GM23338 (cell line): ENCODE data around the gene GRIK4.

Experiments
- CREB1 ChIP-seq: fragments of 250-450 bp; sonication (Bioruptor Pico); IDR thresholded peaks from 2 replicates; pipeline ENCODE4 v1.5.0; 2020; ENCODE audit warnings: low read depth, mild to moderate bottlenecking, moderate library complexity
- EZH2 ChIP-seq: fragments of 200-600 bp; sonication (generic); IDR thresholded peaks from one replicate; pipeline ENCODE4 v1.8.0; 2017; ENCODE audit warnings: antibody characterized with exemption, mild to moderate bottlenecking, low read depth; ENCODE audit not compliant: unreplicated experiment
- EZH2phosphoT487 ChIP-seq: fragments of 200-600 bp; sonication (generic); IDR thresholded peaks from one replicate; pipeline ENCODE4 v1.8.1; 2018; ENCODE audit warnings: antibody characterized with exemption; ENCODE audit not compliant: unreplicated experiment
- JUNB ChIP-seq: IDR thresholded peaks from one replicate; pipeline ENCODE4 v1.6.1; 2016; ENCODE audit warnings: antibody characterized with exemption; ENCODE audit not compliant: unreplicated experiment
- POLR2AphosphoS5 ChIP-seq: IDR thresholded peaks from 2 replicates; pipeline ENCODE4 v1.6.1; 2016; ENCODE audit warnings: antibody characterized with exemption, low read depth
- STAT1 ChIP-seq: IDR thresholded peaks from one replicate; pipeline ENCODE4 v1.6.1; 2016; ENCODE audit warnings: antibody characterized with exemption; ENCODE audit not compliant: unreplicated experiment
- ZNF114 ChIP-seq: fragments of 250-450 bp; sonication (Bioruptor Pico); IDR thresholded peaks from 2 replicates; pipeline ENCODE4 v1.5.0; 2020; ENCODE audit warnings: mild to moderate bottlenecking, moderate library complexity
- ZNF331 ChIP-seq: fragments of 250-450 bp; sonication (Bioruptor Pico); IDR thresholded peaks from 2 replicates; pipeline ENCODE4 v1.5.0; 2020; ENCODE audit warnings: low read depth, mild to moderate bottlenecking, moderate library complexity
- TF ChIP-seq, protein P1 (sequence below), 2 experiments: fragments of 200-600 bp in 1 of 2; sonication (generic) in 1 of 2; conservative IDR thresholded peaks; 2 replicates each; pipeline versions ENCODE4 v1.5.1 to v1.6.1; 2016 to 2017; ENCODE audit warnings: antibody characterized with exemption in 2 of 2, low read depth in 2 of 2, mild to moderate bottlenecking in 2 of 2, moderate library complexity in 1 of 2
- TF ChIP-seq, protein P2 (sequence below): IDR thresholded peaks from one replicate; pipeline ENCODE4 v1.6.1; 2018; ENCODE audit warnings: antibody characterized with exemption; ENCODE audit not compliant: unreplicated experiment
- TF ChIP-seq, protein P3 (sequence below): IDR thresholded peaks from 2 replicates; pipeline ENCODE4 v1.6.1; 2016; ENCODE audit warnings: antibody characterized with exemption

DNA sequence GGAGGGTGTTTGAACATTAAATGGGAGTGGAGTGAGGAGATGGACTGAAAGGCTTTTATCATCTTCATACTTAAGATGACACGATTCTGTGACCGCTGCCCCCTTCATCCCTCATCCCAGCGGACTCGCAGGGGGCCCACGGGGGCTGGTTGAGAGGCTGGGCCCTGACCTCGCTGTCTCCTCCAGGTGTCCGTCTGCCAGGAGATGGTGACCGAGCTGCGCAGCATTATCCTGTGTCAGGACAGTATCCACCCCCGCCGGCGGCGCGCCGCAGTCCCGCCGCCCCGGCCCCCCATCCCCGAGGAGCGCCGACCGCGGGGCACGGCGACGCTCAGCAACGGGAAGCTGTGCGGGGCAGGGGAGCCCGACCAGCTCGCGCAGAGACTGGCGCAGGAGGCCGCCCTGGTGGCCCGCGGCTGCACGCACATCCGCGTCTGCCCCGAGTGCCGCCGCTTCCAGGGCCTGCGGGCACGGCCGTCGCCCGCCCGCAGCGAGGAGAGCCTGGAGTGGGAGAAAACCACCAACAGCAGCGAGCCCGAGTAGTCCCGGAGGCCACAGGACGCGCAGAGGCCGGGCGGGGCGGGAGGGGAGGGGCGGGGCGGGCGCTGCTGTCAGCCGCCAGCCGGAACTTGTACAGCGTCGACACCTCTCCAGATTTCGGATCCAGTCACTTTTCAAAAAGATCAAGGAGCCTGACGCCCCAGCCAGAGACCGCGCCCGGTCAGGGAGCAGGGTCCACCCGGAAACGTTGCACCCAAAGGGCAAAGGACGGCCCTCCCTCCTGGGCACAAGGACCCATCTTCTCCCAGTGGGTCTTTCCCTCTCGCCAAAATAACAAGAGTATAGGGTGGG, 474.4 kb downstream of the GRIK4 start:
- TF ChIP-seq, protein P1, sequence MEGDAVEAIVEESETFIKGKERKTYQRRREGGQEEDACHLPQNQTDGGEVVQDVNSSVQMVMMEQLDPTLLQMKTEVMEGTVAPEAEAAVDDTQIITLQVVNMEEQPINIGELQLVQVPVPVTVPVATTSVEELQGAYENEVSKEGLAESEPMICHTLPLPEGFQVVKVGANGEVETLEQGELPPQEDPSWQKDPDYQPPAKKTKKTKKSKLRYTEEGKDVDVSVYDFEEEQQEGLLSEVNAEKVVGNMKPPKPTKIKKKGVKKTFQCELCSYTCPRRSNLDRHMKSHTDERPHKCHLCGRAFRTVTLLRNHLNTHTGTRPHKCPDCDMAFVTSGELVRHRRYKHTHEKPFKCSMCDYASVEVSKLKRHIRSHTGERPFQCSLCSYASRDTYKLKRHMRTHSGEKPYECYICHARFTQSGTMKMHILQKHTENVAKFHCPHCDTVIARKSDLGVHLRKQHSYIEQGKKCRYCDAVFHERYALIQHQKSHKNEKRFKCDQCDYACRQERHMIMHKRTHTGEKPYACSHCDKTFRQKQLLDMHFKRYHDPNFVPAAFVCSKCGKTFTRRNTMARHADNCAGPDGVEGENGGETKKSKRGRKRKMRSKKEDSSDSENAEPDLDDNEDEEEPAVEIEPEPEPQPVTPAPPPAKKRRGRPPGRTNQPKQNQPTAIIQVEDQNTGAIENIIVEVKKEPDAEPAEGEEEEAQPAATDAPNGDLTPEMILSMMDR (conservative IDR thresholded peaks at IDR 0.05; ENCODE audit: low read depth in 2 of 2) = peak; percentile 16 to 34; a peak in 3 of 4 replicates
- TF ChIP-seq EZH2 = no peak
- no peak for TF ChIP-seq POLR2AphosphoS5
- TF ChIP-seq, protein P2, sequence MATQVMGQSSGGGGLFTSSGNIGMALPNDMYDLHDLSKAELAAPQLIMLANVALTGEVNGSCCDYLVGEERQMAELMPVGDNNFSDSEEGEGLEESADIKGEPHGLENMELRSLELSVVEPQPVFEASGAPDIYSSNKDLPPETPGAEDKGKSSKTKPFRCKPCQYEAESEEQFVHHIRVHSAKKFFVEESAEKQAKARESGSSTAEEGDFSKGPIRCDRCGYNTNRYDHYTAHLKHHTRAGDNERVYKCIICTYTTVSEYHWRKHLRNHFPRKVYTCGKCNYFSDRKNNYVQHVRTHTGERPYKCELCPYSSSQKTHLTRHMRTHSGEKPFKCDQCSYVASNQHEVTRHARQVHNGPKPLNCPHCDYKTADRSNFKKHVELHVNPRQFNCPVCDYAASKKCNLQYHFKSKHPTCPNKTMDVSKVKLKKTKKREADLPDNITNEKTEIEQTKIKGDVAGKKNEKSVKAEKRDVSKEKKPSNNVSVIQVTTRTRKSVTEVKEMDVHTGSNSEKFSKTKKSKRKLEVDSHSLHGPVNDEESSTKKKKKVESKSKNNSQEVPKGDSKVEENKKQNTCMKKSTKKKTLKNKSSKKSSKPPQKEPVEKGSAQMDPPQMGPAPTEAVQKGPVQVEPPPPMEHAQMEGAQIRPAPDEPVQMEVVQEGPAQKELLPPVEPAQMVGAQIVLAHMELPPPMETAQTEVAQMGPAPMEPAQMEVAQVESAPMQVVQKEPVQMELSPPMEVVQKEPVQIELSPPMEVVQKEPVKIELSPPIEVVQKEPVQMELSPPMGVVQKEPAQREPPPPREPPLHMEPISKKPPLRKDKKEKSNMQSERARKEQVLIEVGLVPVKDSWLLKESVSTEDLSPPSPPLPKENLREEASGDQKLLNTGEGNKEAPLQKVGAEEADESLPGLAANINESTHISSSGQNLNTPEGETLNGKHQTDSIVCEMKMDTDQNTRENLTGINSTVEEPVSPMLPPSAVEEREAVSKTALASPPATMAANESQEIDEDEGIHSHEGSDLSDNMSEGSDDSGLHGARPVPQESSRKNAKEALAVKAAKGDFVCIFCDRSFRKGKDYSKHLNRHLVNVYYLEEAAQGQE = no peak
- TF ChIP-seq STAT1 = no peak
- TF ChIP-seq EZH2phosphoT487 = no peak
- no peak for TF ChIP-seq ZNF331 (CRISPR knock-in tag)
- TF ChIP-seq CREB1 (CRISPR knock-in tag) = 0 out of 2 replicates have a peak, but pooled peaks have one; percentile 10
- TF ChIP-seq ZNF114 (CRISPR knock-in tag) = no peak
- no peak for TF ChIP-seq JUNB
- TF ChIP-seq, protein P3, sequence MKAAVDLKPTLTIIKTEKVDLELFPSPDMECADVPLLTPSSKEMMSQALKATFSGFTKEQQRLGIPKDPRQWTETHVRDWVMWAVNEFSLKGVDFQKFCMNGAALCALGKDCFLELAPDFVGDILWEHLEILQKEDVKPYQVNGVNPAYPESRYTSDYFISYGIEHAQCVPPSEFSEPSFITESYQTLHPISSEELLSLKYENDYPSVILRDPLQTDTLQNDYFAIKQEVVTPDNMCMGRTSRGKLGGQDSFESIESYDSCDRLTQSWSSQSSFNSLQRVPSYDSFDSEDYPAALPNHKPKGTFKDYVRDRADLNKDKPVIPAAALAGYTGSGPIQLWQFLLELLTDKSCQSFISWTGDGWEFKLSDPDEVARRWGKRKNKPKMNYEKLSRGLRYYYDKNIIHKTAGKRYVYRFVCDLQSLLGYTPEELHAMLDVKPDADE = no peak
